AML-193 (cell line): Measurements from ENCODE around the gene KRTAP17-1.
"Not testable (repeated sequence)": the region's sequence is repeated elsewhere in the genome, so short reads cannot be mapped to it uniquely, and the experiment has no call there.

Source experiments
- DNase-seq, 2 experiments: peaks; one replicate each; lab custom pipeline; 2025; lab: John Stamatoyannopoulos, UW

Gene KRTAP17-1

DNA sequence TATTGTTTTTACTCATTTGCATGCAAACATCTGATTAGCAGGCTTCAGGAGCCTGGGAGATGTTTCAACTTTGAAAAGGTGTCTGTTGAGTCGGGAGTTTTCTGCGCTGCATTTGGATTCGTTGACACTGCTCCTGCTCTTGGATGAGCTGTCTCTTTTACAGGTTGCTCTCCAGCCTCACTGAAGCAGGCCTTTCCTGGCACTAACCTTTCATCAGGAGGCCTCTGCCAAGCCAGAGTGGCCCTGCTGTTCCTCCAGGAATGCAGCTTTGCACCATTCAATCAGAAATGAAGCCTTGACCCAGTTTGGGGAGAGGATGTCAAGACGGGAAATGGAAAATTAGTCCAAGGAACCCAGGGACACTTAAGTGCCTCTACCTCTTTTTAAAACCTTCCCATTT is 12.5 kb downstream of the KRTAP17-1 start:
- no peak for DNase-seq

DNA sequence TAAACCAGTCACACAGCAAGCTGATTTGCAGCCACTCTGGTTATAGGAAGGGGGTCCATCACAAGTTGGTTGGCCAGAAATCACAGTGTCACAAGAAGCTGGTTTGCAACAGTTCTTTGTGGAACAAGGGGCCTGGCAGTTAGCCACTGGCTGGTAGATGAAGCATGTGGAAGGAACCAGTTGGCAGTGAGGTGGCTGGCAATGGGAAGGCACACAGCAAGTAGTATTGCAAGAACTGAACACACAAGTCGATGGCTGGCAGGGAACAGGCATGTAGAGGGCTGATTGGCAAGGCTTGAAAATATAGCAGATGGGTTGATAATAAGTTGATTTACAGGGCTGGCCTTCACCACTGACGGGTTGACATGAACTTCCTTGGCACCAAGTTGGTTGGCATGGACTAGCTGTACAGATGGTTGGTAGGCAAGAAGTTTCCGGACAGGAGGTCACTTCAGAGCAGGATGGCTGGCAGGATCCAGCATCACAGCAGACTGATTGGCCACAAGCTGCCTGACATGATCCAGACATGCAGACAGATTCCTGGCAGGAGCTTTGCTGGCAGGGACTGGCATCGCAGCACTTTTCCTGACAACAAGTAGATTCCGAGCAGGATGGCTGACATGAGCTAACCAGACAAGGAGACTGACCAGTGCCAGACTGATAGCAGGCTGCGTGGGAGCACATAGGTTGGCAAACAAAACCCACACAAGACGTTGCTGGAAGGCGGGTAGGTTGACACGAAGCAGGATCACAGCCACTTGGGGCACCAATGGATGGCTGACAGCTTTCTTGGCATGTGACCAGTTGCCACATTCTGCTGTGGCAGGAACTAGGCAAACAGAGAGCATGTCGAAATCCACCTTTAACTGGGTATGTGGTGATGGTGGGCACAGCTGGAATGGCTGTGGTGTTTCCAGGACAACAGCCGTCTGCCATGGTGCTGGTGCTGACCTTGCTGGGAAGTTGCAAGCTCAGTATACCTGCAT is 13.3 kb downstream of the KRTAP17-1 start, which contains the start of gene KRTAP29-1:
Gene KRTAP29-1, minus strand, starts transcription at position 936 of the 986 bp plus-strand sequence. Its CDS starts 0 bp downstream, at position 936.
- DNase-seq: peak; percentile 82 to 84

DNA sequence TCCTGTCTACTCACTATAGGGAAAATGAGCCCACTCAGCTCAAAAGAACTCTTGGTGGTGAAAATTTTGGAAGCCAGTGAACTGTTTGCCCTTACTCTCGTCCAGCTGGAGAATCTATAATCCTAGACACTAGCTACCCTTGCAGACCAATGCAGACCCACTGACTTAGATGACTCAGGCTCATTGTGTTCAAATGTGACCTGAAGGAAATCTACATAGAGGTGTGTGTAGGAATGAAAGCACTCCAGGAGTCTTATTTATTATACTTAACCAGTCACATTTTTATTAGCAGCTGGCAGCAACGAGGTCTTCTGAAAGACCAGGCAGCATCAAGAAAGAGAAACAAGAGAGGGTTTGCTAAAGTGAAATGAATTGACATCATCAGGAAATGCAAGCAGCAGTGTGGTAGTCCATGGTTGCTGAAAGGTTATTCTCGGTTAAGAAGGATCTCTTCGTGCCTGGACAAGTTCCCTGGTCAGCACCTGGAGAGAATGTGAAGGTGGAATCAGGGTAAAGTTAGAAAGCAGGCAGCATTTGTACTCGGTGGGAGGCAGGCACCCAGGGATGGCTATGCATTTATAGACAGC is 14.2 kb downstream of the KRTAP17-1 start:
- no peak for DNase-seq

DNA sequence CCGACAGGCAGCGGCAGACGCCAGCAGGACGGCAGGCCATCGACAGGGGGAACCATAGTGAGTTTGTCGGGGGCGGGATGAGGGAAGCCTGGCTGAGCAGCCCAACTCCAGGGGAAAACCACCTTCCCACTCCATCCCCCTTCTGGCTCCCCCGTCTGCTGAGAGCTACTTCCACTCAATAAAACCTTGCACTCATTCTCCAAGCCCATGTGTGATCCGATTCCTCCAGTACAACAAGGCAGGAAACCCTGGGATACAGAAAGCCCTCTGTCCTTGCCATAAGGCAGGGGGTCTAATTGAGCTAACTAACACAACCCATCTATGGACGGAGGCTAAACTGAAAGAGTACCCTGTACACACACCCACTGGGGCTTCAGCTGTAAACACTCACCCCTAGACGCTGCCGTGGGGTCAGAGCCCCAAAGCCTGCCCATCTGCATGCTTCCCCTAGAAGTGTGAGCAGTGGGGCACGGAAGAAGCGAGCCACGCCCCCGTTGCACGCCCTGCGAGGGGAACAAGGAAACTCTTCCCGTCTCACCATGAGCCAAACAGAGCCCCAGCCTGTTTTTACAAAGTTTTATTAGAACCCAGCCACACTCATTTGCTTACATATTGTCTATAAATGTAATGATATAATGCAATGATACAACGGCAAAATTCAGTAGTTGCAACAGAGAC is 16.9 kb downstream of the KRTAP17-1 start:
- DNase-seq: no peak

DNA sequence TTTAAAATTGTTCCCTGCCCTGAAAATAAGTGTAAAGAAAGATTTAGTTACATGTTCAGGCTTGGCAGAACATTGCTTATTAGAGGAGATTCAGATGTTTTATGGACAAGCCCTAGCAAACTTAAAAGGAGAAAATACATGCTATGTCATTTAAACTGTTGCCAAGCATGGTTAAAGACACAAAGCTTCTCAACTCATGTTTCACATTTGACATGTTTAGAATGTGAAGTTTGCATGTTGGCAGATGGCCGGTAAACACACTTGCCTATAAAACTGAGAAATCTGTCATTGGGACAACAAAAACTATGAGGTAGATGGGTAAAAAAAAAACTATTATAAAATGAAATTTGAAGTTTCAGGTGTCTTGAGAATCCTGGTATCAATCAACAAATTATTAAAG is 18.7 kb downstream of the KRTAP17-1 start:
- DNase-seq: no peak

DNA sequence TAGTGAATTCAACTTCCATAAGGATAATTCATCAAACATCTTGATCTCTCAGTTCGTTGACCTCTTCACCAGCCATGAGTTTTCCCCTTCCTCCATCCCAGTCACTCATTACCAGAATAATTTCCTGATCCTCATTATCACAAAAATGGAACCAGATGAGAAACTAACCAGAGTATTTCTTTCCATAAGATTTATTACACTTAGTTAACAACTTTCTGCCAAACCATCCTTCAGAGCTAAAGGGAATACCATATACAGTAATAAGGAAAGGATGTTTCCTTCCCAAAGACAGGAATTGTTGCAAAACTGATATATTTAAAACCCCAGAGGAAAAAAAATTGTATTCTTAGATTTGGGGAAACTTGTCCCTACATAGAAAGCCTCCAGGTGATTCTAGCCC is 21.5 kb downstream of the KRTAP17-1 start:
- no peak for DNase-seq

DNA sequence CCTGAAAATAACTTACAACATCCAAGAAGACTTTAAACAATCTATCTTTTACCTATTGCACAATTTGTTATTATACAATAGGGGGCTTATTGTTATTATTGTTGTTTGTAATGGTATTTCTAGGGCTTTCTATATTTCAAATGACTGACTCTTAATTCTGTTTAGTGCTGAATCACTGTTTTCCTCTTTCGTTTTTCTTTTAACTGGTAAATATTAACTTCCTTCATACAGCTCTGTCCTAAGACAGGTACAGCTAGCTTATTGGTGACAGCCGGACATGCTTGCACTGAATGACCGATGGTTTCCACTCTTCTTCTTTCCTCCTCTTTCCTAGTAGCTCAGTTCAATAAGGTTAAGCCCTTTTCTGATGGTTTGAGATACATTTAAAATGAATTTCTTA is 28.5 kb downstream of the KRTAP17-1 start:
- no peak for DNase-seq

DNA sequence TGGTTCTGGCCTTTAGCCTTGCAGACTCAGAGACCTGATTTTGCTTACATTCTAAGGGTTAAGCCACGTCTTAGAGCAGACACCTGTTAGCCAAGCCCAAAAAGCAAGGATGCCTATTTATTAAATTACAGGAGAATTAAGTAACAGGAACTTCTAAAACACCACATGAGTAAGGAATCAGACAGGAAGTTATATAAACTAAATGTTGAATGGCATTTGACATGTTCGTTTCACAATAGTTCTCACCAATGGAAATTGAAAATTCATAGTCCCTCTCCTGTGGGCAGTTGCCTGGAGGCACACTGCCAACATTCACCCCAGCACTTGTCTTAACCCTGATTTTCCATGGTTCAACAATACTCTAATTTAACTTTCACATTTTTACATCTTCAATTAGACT is 31.0 kb downstream of the KRTAP17-1 start:
- DNase-seq: peak; percentile 96

DNA sequence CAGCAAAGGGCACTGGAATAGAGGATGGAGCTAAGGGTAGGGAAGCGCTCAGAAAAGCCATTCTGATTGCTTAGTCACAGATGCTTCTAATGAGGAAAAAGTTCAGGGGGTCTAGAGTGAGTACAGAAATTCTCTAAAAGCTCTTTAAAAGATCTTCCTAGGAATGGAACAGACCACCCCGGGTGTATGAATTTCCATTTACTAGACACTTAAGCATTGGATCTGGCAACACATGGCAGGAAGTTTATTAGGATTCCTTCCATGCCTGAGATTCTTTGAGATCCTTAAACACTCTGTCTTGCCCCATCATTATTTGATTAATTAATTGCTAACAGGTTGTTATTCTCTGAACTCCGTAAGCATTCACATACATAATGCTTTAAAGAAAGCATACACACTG is 31.5 kb downstream of the KRTAP17-1 start:
- no peak for DNase-seq

DNA sequence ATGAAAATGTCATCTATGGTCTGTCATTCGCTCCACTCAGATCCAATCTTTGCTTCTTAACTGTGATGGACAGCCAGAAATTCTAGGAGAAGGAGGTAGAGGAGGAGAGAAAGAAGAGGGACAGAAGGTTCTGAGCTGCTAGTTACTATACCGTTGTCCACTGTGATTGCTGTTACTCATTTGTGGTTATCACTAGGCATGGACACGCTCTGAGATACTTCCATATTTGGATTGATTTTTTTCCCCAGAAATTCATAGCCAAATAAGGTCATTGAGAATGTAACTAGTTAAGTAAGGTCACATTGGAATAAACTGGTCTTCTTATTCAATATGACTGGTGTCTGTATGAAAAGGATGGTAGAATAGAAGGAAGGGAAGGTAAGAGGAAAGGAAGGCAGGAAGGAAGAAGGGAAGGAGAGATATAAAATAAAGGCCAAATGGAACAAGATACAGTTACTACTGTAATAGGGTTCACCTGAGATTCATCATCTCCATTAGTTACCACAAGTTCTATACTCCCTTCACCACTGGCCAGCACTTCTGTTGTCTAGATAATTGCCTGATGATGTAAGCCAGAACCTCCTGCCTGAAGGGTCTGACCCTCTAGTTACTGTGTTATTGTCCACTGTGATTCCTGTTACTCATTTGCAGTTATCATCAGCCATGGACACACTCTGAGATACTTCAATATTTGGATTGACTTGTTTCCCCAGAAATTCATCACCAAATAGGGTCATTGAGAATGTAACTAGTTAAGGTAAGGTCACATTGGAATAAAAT is 37.1 kb downstream of the KRTAP17-1 start:
- no peak for DNase-seq

DNA sequence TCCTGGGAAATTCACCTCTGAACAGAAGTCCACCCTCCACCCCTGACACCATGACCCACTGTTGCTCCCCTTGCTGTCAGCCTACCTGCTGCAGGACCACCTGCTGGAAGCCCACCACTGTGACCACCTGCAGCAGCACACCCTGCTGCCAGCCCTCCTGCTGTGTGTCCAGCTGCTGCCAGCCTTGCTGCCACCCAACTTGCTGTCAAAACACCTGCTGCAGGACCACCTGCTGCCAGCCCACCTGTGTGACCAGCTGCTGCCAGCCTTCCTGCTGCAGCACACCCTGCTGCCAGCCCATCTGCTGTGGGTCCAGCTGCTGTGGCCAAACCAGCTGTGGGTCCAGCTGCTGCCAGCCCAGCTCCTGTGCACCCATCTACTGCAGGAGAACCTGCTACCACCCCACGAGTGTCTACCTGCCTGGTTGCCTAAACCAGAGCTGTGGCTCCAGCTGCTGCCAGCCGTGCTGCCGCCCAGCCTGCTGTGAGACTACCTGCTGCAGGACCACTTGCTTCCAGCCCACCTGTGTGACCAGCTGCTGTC is 39.8 kb downstream of the KRTAP17-1 start, which contains the start of gene KRTAP9-7:
Gene KRTAP9-7, plus strand, starts transcription at position 51 of the 543 bp plus-strand sequence. Its CDS starts 0 bp downstream, at position 51.
- not testable (repeated sequence) for DNase-seq

DNA sequence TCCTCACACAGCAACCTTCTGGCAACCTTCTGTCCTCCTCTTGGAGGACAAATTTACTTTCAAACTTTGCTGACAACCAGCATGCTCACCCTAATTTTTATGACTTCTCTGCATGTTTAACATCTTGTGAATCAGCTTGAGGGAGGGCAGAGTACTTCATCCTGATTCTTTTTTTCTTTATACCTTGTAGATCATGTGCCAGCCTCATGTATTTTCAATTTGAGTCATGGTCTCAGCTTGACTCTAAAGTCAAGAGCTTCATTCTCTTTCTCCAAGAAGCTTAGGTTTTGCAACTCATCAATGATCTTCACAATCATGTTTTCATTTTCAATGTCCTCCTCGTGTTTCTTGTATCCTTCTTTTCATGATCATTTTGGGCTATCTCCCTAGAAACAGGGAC is 43.7 kb downstream of the KRTAP17-1 start:
- no peak for DNase-seq

DNA sequence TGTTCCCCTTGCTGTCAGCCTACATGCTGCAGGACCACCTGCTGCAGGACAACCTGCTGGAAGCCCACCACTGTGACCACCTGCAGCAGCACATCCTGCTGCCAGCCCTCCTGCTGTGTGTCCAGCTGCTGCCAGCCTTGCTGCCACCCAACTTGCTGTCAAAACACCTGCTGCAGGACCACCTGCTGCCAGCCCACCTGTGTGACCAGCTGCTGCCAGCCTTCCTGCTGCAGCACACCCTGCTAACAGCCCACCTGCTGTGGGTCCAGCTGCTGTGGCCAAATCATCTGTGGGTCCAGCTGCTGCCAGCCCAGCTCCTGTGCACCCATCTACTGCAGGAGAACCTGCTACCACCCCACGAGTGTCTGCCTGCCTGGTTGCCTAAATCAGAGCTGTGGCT is 44.2 kb downstream of the KRTAP17-1 start:
- DNase-seq: not testable (repeated sequence)

DNA sequence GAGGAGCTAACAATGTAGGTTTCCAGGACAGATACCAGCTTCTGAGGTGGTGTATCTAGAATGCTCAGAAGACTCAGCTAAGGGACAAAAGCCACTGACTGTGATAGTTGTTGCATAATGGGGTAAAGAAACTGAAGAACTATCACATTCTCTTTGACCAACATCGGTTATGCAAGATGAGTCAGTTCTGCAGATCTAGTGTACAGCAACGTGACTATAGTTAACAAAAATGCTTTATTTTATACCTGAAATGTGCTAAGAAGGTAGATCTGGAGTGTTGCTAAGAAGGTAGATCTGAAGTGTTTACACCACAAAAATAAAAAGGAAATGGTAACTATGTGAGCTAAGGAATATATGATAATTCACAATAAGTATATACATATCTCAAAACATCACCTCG is 47.8 kb downstream of the KRTAP17-1 start:
- no peak for DNase-seq

DNA sequence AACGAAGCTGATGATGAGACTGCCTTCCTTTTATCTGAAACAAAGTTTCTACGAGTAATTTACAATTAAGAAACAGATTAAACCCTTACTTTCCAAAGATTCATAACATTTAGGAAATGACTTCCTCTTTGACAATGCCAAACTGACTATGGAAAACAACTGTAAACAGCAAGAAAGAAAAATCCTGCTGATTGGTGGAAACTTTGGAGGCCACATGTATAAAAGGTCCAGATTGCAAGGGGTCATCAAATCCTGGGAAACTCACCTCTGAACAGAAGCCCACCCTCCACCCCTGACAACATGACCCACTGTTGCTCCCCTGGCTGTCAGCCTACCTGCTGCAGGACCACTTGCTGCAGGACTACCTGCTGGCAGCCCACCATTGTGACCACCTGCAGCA is 50.4 kb downstream of the KRTAP17-1 start, which contains the start of gene KRTAP9-6:
Gene KRTAP9-6, plus strand, starts transcription at position 301 of the 400 bp plus-strand sequence. Its CDS starts 0 bp downstream, at position 301.
- DNase-seq: no peak
